Activated T-cell treated with anti-CD3 and anti-CD28 coated beads, Interleukin-2, amount 50 U/mL, for 24 hours (primary cell): Measurements from ENCODE around the gene SAMD5.

Source experiments
- DNase-seq: peaks from one replicate; pipeline ENCODE4 v3.0.0-alpha.2; 2020
- H3K27ac Mint-ChIP-seq: 2 replicates; pipeline ENCODE4 v1.8.0; 2020; ENCODE audit warnings: mild to moderate bottlenecking, mixed read lengths
- H3K27me3 Mint-ChIP-seq: 2 replicates; pipeline ENCODE4 v1.8.0; 2020; ENCODE audit warnings: mixed read lengths
- H3K36me3 Mint-ChIP-seq: 2 replicates; pipeline ENCODE4 v1.8.0; 2020; ENCODE audit warnings: low read depth, mixed read lengths
- H3K4me1 Mint-ChIP-seq: 2 replicates; pipeline ENCODE4 v1.8.0; 2020; ENCODE audit warnings: low read depth, mixed read lengths
- H3K4me3 Mint-ChIP-seq: 2 replicates; pipeline ENCODE4 v1.8.0; 2020; ENCODE audit warnings: mild to moderate bottlenecking, moderate library complexity, mixed read lengths
- H3K9me3 Mint-ChIP-seq: 2 replicates; pipeline ENCODE4 v1.8.0; 2020; ENCODE audit warnings: mixed read lengths

SAMD5 gene

GRCh38 chr6:147604373-147604772, 95.9 kb downstream of the SAMD5 start:
- no peak overlapping the region for H3K27ac Mint-ChIP-seq

GRCh38 chr6:147611992-147612391, 103.5 kb downstream of the SAMD5 start:
- H3K4me1 Mint-ChIP-seq, result no peaks in the 10 kb centered on the region
- no peak overlapping the region for H3K27ac Mint-ChIP-seq
- H3K27me3 Mint-ChIP-seq, result no peaks in the 10 kb centered on the region
- DNase-seq, result no peak
- H3K4me3 Mint-ChIP-seq, result no peak overlapping the region
- H3K9me3 Mint-ChIP-seq, result no peaks in the 10 kb centered on the region
- H3K36me3 Mint-ChIP-seq, result no peaks in the 10 kb centered on the region

More at GRCh38 chr6:147604373-147604772, 95.9 kb downstream of the SAMD5 start:
- Mint-ChIP-seq H3K4me1 (no peaks in the 10 kb centered on the region), H3K4me3 (no peak overlapping the region), H3K9me3 (no peaks in the 10 kb centered on the region), H3K36me3 (no peaks in the 10 kb centered on the region), H3K27me3 (peaks cover 9% of the 10 kb centered on the region)
- DNase-seq, result no peak

- H3K4me1 Mint-ChIP-seq, result no peaks in the 10 kb centered on the region
- H3K36me3 Mint-ChIP-seq, result no peaks in the 10 kb centered on the region
- H3K9me3 Mint-ChIP-seq, result no peaks in the 10 kb centered on the region
- H3K27me3 Mint-ChIP-seq, result no peaks in the 10 kb centered on the region
- H3K27ac Mint-ChIP-seq, result no peak overlapping the region
- DNase-seq, result no peak
- no peak overlapping the region for H3K4me3 Mint-ChIP-seq
Observed at GRCh38 chr6:147614501-147614900, 106.0 kb downstream of the SAMD5 start.

GRCh38 chr6:147615659-147616456, 107.4 kb downstream of the SAMD5 start:
- Mint-ChIP-seq H3K9me3 (no peaks in the 10 kb centered on the region), H3K36me3 (no peaks in the 10 kb centered on the region), H3K27me3 (no peaks in the 10 kb centered on the region), H3K4me1 (no peaks in the 10 kb centered on the region), H3K27ac (no peak overlapping the region), H3K4me3 (no peak overlapping the region)
- DNase-seq, result no peak

GRCh38 chr6:147617366-147617765, 108.9 kb downstream of the SAMD5 start:
- DNase-seq, result no peak
- Mint-ChIP-seq H3K27me3 (no peaks in the 10 kb centered on the region), H3K4me1 (no peaks in the 10 kb centered on the region), H3K9me3 (no peaks in the 10 kb centered on the region), H3K4me3 (no peak overlapping the region), H3K27ac (no peak overlapping the region), H3K36me3 (no peaks in the 10 kb centered on the region)

GRCh38 chr6:147618457-147618856, 110.0 kb downstream of the SAMD5 start:
- Mint-ChIP-seq H3K4me1 (no peaks in the 10 kb centered on the region), H3K9me3 (no peaks in the 10 kb centered on the region), H3K27ac (no peak overlapping the region), H3K27me3 (no peaks in the 10 kb centered on the region), H3K4me3 (no peak overlapping the region), H3K36me3 (no peaks in the 10 kb centered on the region)
- DNase-seq, result no peak

- no peak overlapping the region for H3K4me3 Mint-ChIP-seq
- no peaks in the 10 kb centered on the region for H3K27me3 Mint-ChIP-seq
- no peak overlapping the region for H3K27ac Mint-ChIP-seq
- no peaks in the 10 kb centered on the region for H3K4me1 Mint-ChIP-seq
- DNase-seq, result no peak
- H3K36me3 Mint-ChIP-seq, result no peaks in the 10 kb centered on the region
- H3K9me3 Mint-ChIP-seq, result no peaks in the 10 kb centered on the region
Observed at GRCh38 chr6:147618927-147619326, 110.4 kb downstream of the SAMD5 start.
